HG03108 (cell line): ENCODE data around the gene MIEN1.
"Not testable (repeated sequence)": the region's sequence is repeated elsewhere in the genome, so short reads cannot be mapped to it uniquely, and the experiment has no call there.

ENCODE experiments used
- ATAC-seq: cut with Tn5 transposase; IDR thresholded peaks from one replicate; pipeline ENCODE4 v1.9.1; 2021; ENCODE audit warnings: moderate library complexity; ENCODE audit not compliant: unreplicated experiment

MIEN1 gene

DNA sequence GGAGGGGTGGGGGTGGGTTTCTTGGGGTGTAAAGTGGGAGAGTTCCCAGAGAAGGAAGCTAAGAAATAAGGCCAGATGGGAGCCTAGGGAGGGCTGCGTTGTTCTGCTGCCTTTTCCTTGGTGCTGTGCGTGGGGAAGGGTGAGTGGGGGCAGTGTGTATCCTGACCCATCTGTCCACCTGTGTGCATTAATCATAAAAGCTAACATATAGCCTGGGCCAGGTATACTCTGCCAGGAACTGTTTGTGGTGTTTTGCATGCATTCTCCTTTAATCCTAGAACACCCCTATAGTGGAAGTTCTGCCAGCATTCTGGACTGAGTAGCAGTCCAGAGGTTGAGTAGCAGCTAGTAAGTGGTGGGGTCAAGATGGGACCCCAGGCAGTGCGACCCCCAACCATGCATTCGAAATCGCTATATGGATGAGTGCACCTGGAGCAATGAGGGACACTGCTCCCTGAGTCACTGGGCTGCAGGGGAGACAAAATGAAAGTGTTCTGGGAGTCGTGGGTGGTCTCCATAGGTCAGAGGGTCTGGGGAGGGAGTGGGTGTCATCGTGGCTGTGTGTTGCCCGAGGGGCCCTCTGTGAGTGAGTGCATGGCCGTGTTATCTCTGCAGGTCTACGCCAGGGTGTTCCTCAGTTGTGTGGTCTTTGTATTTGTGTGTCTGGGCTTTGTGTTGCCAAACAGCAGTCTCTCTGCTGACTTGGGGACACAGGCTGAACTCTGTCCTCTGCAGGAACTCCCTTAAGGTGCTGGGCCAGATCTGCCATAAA is 29.1 kb downstream of the MIEN1 start:
- no peak for ATAC-seq

DNA sequence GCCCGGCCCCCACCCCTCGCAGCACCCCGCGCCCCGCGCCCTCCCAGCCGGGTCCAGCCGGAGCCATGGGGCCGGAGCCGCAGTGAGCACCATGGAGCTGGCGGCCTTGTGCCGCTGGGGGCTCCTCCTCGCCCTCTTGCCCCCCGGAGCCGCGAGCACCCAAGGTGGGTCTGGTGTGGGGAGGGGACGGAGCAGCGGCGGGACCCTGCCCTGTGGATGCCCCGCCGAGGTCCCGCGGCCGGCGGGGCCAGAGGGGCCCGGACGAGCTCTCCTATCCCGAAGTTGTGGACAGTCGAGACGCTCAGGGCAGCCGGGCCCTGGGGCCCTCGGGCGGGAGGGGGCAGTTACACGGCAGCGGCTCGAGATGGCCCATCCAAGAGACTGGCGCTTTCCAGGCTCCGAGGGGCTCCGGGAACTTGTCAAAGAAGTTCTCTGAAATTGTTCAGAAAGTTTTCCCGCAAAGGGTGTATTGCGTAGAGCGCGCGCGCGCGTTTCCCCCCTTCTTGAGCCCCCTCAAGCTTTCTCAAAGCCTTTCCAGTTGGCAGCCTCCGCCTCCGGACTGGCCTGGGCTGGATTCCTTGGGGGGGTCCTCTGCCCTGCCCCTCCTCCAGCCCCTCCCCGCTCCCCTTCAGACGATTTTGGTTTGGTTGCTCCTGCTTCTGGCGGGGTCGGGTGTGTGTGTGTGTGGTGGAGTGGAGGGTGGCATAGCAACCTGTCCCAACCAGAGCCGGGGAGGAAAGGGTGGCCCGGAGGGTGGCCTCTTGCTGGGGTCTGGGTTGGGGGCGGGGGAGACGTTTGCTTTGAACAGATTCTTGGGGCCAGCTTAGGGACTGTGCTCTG is 30.0 kb downstream of the MIEN1 start:
- ATAC-seq: no peak

DNA sequence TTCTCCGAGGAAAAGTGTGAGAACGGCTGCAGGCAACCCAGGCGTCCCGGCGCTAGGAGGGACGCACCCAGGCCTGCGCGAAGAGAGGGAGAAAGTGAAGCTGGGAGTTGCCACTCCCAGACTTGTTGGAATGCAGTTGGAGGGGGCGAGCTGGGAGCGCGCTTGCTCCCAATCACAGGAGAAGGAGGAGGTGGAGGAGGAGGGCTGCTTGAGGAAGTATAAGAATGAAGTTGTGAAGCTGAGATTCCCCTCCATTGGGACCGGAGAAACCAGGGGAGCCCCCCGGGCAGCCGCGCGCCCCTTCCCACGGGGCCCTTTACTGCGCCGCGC is 30.5 kb downstream of the MIEN1 start, which contains the start of gene ERBB2:
Gene ERBB2 (plus strand): TSS at position 247 of the 330 bp plus-strand sequence. CDS start 175 bp downstream, outside the sequence.
- ATAC-seq: no peak

DNA sequence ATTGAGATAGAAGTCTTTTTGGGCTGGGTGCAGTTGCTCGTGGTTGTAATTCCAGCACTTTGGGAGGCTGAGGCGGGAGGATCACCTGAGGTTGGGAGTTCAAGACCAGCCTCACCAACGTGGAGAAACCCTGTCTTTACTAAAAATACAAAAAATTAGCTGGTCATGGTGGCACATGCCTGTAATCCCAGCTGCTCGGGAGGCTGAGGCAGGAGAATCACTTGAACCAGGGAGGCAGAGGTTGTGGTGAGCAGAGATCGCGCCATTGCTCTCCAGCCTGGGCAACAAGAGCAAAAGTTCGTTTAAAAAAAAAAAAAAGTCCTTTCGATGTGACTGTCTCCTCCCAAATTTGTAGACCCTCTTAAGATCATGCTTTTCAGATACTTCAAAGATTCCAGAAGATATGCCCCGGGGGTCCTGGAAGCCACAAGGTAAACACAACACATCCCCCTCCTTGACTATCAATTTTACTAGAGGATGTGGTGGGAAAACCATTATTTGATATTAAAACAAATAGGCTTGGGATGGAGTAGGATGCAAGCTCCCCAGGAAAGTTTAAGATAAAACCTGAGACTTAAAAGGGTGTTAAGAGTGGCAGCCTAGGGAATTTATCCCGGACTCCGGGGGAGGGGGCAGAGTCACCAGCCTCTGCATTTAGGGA is 31.0 kb downstream of the MIEN1 start:
- not testable (repeated sequence) for ATAC-seq

DNA sequence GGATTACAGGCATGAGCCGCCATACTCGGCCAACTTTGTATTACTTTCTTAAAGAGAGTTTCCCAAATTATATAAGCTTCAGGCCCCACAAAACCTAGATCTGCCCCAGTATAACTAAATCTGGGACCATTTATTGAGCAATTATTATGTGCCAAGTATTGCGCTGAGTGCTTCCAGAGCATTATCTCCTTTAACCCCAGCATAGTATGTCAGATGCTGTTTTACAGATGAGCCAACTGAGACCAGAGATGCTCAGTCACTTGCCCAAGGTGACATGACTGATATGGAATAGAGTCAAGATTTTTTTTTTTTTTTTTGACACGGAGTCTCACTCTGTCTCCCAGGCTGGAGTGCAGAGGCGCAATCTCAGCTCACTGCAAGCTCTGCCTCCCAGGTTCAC is 32.4 kb downstream of the MIEN1 start:
- no peak for ATAC-seq

DNA sequence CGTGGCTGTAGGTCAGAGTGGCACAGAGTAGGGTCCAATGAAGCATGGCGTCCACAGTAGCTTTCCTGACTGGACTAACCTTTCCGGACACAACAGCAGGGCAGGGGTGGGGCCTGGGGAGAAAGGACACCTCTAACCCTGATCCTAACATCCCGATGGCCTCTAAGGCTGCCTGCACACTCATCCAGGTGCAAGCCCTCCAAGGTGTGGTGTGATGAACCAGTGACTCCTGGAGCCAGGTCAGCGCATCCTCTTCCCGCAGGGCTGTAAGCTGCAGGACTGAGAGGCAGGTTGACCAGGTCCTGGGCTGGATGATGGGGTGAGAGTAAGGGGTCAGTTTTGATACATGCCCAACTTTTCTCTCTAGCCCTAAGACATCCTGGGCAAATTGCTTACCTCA is 33.6 kb downstream of the MIEN1 start:
- no peak for ATAC-seq

DNA sequence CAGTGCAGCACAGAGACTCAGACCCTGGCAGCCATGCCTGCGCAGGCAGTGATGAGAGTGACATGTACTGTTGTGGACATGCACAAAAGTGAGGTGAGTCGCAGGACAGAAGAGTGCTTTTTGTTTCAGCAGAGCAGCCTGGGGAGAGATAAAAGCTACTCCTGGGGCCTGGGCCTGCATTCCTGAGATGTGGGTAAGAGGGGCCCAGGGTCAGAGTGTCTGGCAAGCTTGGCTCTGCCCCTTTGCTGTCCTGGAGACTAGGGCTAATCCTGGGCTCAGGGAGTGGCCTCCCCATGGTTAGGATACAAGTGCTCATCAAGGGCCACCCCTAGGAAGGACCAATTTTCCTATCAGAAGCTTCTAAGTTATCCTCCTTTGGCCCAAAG is 35.2 kb downstream of the MIEN1 start:
- ATAC-seq: no peak

DNA sequence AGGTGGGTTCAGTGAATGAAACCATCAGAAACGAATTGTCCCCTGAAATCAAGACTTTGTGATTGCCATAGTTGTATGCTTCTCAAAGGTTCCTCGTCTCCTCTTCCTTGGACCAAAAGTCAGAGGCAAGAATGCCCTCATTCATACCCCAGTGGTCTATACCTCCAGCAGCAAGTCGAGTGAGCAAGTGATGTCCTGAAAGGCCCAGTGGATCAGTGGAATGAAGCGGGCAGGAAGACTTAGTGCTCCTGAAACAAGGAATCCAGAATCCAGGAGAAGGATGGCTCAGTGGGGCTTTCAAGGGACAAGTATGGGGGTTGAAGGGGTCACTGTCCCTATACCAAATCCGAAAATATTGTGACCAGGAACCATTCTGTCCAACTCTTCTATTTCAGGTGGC is 35.7 kb downstream of the MIEN1 start:
- ATAC-seq: no peak

DNA sequence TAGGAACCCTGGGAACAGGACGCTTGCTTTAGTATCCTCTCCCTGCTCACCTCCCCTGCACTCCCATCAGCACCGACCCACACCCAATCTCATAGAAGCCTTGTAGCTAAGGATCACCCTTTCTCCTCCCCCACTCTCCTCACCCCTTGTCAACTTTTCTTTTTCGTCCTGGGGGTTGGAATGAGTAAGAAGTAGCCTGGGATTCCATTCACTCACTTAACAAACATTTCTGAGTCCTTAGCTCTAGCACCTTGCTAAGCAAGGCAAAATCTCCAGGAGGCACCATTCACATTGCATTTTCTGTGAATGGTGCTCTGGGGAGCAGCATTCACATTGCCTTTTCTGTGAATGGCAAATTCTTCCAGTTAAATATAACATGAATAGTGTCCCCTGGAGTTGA is 41.4 kb downstream of the MIEN1 start:
- ATAC-seq: no peak

DNA sequence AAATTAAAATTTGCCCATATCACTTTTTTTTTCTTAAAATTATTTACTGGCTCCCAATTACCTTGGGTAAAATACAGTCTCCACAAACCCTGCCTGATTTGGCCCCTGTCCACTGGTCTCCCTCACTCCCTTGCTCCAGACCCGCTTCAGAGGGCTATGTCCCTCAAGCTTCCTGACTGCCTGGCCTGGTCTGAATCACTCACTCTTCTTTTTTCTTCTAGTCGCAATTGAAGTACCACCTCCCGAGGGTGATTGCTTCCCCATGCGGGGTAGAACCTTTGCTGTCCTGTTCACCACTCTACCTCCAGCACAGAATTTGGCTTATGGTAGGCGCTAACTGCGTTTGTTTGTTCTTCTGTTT is 41.9 kb downstream of the MIEN1 start:
- ATAC-seq: no peak

DNA sequence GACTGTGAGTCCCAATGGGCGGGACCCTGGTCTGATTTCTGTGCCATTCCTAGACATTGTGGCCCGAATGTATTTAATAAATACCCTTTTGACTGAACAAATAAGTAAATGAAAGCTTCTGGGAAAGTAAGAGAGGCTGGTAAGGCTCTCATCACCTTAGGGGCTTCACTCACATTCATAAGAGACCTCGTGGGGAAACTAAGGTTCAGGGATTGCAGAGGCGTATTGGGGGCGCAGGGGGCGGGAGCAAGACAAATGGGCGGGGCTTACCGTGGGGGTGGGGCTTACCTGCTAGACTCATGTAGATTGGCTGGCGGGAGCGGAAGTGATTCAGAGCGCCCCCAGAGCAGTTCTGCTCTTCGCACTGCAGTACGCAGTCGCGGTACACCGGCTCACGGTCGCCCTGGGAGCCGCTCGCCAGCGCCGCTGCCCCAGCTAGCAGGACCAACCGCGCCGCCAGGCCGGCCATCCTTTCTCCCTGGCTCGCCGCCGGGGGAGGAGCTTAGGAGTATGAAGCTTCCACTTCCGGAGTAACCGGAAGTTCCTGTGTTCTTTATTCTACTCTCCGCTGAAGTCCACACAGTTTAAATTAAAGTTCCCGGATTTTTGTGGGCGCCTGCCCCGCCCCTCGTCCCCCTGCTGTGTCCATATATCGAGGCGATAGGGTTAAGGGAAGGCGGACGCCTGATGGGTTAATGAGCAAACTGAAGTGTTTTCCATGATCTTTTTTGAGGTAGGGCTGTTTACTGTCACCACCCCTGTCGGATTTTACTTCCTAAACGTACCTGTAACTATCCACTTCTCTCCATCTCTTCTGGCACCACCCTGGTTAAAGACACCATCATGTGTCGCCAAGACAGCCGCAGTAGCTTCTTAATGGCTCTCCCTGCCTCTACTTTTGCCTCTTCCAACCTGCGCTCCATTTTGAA is 42.5 kb downstream of the MIEN1 start, which contains the start of gene PGAP3:
Gene PGAP3 (minus strand): TSS at position 512 of the 929 bp plus-strand sequence. CDS start 43 bp downstream, at position 469.
- ATAC-seq: peak; percentile 87

DNA sequence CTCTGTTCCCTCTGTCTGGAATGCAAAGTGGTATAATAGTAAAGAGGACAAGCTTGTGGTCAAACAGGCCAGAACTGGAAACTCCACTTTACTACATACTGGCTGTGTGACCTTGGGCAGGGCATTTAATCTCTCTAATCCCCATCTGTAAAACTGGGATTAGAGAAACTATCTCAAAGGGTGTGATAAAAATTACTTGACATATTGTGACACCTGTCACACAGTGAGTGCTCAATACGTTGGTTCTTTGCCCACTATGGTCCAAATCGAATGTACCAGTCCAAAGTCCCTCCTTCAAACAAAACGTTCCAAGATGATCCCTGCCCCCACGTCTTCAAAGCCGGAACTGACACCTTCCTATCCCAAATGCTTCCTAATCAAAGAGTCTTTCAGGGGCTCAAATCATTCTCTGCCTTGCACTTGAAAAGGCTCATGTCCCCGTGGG is 43.2 kb downstream of the MIEN1 start:
- no peak for ATAC-seq

DNA sequence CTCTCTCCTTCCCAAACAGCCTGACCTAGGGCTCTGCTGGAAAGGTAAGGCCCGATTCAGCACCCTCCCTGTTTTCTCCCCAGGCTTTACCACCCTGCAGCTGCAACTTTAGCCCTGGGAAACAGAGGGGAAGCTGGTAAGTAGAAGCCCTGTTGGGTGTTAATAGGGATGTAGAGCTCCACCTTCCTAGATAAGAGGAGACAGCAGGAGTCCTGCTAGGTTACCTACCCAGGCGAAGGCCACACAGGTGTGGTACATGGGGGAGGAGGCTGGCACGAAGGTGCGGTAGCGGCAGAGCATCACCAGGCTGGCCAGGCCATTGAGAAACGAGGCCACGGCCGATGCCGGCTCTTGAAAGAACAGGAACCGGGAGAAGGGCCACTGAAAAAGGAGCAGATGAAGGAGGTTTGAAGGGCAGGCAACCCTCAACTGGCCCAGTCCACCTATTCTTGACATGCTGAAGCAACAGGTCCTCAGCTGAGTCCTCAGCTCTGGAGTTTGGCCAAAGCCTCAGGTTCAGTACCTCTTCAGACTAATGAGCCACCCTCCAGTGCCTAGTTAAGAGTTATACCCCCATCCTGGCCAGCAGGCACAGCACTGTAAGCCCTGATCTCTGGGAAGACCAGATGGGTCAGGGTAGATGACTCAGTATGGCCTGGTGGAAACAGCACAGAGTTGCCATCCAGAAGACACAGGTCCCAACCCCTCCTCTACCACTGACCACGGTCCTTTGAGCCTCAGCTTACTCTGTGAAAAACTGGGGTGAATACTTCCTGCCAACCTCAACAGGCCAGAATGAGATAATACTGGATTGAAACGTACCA is 45.8 kb downstream of the MIEN1 start:
- ATAC-seq: no peak

DNA sequence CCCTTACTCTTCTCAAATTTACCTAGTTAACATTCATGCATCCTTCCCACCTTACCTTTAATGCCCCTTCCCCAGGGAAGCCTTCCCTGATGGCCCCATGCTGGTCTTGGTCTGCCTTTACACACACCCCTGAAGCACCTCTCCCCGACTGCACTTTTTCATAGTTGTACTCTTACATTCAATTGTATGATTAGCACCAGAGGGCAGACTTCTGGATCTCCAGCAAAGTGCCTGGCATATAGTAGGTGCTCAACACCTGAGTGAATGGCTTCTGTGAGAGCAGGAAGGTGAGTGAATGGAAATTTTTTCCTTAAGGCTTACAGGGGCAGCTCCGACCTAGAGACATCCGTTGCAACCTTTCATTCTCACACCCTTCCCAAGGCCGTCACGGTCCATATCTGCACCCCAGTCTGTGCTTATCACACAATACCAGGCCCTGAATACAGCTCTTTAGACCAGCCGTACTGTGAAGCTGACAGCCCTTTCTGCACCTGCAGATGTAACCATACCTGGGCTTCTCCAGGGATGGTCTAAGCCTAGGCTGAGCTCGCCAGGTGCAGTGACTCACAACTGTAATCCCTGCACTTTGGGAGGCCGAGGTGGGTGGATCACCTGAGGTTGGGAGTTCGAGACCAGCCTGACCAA is 46.9 kb downstream of the MIEN1 start:
- ATAC-seq: no peak

DNA sequence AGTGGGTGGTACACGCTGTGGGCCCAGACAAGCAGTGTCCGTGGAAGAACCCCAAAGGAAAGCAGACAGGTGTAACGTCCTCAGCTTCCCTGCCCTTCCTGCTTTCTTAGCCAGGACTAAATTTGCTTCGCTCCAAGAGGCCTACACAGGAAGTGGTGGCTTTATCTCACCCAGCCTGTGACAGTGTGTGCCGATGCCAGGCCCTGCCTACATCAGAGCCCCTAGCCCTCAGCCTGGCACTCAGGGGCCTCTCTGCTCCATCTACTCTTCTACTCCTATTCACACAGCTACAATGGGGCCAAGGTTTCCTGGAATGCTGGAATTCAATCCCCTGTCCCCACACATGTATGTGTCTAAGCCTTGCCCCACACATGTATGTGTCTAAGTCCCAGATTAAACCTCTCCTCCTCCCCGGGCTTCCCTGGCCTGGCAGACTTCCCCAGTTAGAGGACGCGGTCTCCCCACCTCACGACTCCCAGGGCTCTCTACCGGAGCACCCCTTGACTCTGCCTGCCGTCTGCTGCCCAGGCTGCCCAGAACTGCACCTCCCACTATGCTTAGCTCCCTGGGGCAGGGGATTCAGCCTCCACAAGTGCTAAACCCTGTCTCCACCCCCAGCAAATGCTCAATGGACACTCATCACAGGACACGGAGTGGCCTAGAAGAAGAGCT is 50.7 kb downstream of the MIEN1 start:
- no peak for ATAC-seq
